ENCODE data around the gene FAM221A.

FAM221A gene

DNA sequence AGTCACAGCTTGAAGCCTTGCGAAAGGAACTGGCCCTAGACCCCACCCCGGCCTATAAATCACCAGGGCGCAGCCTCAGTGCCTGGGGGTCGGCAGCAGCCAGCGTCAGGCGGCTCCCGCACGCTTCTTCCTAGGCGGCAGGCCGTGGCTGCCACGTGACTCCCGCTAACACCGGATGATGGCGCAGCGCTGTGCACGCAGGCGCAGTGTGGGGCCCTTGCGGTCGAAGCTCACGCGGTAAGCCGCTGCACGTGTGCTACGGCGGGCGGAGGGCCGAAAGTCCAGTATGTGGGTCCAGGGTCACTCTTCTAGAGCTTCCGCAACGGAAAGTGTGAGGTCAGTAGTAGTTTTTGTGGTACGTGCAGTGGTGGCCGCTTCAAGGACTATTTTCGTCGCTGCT lies 30.0 kb downstream of the FAM221A start, which contains the start of gene STK31:
Gene STK31, plus strand, starts transcription at position 220 of the 400 bp plus-strand sequence. Its CDS starts 67 bp downstream, at position 287.
- TF ChIP-seq ZFP3 (CRISPR knock-in tag; IDR thresholded peaks at IDR 0.05) = no peak
- no peak for TF ChIP-seq ZC3H10 (CRISPR knock-in tag; IDR thresholded peaks at IDR 0.05)
- TF ChIP-seq BACH2 (CRISPR knock-in tag; IDR thresholded peaks at IDR 0.05; ENCODE audit: borderline replicate concordance) = no peak
- no peak for TF ChIP-seq OSR1 (CRISPR knock-in tag; IDR thresholded peaks at IDR 0.05)
- no peak for TF ChIP-seq ZNF70 (CRISPR knock-in tag; IDR thresholded peaks at IDR 0.05)
- TF ChIP-seq ARNTL (CRISPR knock-in tag; IDR thresholded peaks at IDR 0.05; ENCODE audit: borderline replicate concordance, low read depth) = no peak
- no peak for TF ChIP-seq ISL1 (CRISPR knock-in tag; IDR thresholded peaks at IDR 0.05)
- TF ChIP-seq, protein P1, sequence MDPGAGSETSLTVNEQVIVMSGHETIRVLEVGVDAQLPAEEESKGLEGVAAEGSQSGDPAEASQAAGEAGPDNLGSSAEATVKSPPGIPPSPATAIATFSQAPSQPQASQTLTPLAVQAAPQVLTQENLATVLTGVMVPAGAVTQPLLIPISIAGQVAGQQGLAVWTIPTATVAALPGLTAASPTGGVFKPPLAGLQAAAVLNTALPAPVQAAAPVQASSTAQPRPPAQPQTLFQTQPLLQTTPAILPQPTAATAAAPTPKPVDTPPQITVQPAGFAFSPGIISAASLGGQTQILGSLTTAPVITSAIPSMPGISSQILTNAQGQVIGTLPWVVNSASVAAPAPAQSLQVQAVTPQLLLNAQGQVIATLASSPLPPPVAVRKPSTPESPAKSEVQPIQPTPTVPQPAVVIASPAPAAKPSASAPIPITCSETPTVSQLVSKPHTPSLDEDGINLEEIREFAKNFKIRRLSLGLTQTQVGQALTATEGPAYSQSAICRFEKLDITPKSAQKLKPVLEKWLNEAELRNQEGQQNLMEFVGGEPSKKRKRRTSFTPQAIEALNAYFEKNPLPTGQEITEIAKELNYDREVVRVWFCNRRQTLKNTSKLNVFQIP (CRISPR knock-in tag; IDR thresholded peaks at IDR 0.05; ENCODE audit: borderline replicate concordance, low read depth) = no peak
- TF ChIP-seq, protein P2, sequence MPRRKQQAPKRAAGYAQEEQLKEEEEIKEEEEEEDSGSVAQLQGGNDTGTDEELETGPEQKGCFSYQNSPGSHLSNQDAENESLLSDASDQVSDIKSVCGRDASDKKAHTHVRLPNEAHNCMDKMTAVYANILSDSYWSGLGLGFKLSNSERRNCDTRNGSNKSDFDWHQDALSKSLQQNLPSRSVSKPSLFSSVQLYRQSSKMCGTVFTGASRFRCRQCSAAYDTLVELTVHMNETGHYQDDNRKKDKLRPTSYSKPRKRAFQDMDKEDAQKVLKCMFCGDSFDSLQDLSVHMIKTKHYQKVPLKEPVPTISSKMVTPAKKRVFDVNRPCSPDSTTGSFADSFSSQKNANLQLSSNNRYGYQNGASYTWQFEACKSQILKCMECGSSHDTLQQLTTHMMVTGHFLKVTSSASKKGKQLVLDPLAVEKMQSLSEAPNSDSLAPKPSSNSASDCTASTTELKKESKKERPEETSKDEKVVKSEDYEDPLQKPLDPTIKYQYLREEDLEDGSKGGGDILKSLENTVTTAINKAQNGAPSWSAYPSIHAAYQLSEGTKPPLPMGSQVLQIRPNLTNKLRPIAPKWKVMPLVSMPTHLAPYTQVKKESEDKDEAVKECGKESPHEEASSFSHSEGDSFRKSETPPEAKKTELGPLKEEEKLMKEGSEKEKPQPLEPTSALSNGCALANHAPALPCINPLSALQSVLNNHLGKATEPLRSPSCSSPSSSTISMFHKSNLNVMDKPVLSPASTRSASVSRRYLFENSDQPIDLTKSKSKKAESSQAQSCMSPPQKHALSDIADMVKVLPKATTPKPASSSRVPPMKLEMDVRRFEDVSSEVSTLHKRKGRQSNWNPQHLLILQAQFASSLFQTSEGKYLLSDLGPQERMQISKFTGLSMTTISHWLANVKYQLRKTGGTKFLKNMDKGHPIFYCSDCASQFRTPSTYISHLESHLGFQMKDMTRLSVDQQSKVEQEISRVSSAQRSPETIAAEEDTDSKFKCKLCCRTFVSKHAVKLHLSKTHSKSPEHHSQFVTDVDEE (CRISPR knock-in tag; IDR thresholded peaks at IDR 0.05) = no peak
- no peak for TF ChIP-seq ZNF565 (CRISPR knock-in tag; conservative IDR thresholded peaks at IDR 0.05; ENCODE audit: low read depth)
- no peak for TF ChIP-seq GLIS3 (CRISPR knock-in tag; IDR thresholded peaks at IDR 0.05)
- TF ChIP-seq RARB (CRISPR knock-in tag; IDR thresholded peaks at IDR 0.05) = no peak
- TF ChIP-seq, protein P3, sequence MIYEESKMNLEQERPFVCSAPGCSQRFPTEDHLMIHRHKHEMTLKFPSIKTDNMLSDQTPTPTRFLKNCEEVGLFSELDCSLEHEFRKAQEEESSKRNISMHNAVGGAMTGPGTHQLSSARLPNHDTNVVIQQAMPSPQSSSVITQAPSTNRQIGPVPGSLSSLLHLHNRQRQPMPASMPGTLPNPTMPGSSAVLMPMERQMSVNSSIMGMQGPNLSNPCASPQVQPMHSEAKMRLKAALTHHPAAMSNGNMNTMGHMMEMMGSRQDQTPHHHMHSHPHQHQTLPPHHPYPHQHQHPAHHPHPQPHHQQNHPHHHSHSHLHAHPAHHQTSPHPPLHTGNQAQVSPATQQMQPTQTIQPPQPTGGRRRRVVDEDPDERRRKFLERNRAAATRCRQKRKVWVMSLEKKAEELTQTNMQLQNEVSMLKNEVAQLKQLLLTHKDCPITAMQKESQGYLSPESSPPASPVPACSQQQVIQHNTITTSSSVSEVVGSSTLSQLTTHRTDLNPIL (CRISPR knock-in tag; IDR thresholded peaks at IDR 0.05; ENCODE audit: low read depth) = no peak
- no peak for TF ChIP-seq ZFP30 (CRISPR knock-in tag; IDR thresholded peaks at IDR 0.05)
- TF ChIP-seq ZNF8 (CRISPR knock-in tag; IDR thresholded peaks at IDR 0.05) = no peak
- ATAC-seq = no peak

DNA sequence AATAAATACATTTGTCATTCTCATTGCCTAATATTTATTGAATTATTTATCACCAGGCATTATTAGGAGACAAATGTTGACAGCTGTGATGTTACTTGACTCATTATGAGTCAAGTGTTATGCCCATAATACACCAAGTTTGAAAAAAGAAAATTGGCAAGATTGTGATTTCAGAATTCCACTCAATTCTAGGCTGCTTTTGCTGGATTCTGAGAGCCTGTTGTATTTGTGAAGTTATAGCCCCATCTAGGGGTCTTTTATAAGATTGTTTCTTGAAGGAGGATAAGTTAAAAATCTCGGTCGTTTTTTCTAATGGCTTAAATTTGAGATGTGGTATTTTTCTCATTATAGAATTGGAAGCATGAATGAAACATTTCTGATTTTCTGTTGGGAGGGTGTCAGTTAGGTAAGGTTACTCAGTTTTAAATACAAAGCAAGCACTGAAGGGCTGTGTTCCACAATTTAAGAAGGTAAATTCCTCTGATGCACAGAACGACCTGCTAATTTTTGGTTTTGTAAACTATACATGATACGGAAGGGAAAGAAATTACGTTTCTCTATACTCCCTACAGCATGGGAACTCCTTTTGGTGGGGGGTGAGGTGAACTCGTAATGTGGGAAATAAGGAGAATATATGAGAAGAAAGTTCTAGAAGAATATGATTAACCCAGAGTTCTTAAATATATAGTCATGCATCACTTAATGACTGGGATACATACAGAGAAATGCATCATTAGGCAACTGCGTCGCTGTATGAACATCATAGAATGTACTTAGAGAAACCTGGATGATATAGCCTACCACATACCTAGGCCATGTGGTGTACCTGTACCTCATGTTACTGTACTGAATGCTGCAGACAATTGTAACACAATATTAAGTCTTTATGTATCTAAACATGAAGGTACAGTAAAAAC lies 32.6 kb downstream of the FAM221A start:
- no peak for TF ChIP-seq ZNF565 (CRISPR knock-in tag; conservative IDR thresholded peaks at IDR 0.05; ENCODE audit: low read depth)
- TF ChIP-seq ZFP3 (CRISPR knock-in tag; IDR thresholded peaks at IDR 0.05) = no peak
- no peak for TF ChIP-seq ARNTL (CRISPR knock-in tag; IDR thresholded peaks at IDR 0.05; ENCODE audit: borderline replicate concordance, low read depth)
- TF ChIP-seq ISL1 (CRISPR knock-in tag; IDR thresholded peaks at IDR 0.05) = no peak
- peak; percentile 77 for ATAC-seq

DNA sequence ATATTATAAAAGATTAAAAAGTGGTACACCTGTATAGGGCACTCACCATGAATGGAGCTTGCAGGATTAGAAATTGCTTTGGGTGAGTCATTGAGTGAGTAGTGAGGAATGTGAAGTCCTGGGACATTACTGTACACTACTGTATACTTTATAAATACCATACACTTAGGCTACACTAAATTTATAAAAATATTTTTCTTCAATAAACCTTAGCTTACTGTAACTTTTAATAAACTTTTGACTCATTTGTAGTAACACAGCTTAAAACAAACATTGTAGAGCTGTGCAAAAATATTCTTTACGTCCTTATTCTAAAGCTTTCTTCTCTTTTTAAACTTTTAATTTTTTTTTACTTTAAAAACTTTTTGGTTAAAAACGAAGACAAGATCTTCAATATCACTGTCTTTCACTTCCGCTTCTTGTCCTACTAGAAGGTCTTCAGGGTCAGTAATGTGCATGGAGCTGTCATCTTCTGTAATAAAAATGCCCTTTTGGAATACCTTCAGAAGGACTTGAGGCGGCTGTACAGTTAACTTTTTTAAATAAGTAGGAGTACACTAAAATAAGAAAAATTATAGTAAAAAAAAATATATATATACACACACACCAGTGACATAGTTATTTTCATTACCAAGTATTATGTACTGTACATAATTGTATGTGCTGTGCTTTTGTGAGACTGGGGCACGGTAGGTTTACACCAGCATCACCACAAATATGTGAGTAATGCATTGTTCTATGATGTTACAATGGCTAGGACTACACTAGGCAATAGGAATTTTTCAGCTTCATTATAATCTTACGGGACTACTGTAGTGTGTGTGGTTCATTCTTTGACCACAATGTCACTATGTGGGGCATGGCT lies 33.5 kb downstream of the FAM221A start:
- peak; percentile 95 for ATAC-seq
- TF ChIP-seq TOX (CRISPR knock-in tag; IDR thresholded peaks at IDR 0.05; ENCODE audit: borderline replicate concordance) = no peak
- TF ChIP-seq, protein P3 (CRISPR knock-in tag; IDR thresholded peaks at IDR 0.05; ENCODE audit: low read depth) = no peak
- no peak for TF ChIP-seq SNAI2 (CRISPR knock-in tag; IDR thresholded peaks at IDR 0.05)
- TF ChIP-seq ZFP3 (CRISPR knock-in tag; IDR thresholded peaks at IDR 0.05) = no peak
- TF ChIP-seq ZFP30 (CRISPR knock-in tag; IDR thresholded peaks at IDR 0.05) = no peak
- TF ChIP-seq CSDC2 (CRISPR knock-in tag; IDR thresholded peaks at IDR 0.05) = no peak
- TF ChIP-seq RARB (CRISPR knock-in tag; IDR thresholded peaks at IDR 0.05) = no peak
- no peak for TF ChIP-seq ZNF70 (CRISPR knock-in tag; IDR thresholded peaks at IDR 0.05)
- no peak for TF ChIP-seq ZNF565 (CRISPR knock-in tag; conservative IDR thresholded peaks at IDR 0.05; ENCODE audit: low read depth)
- TF ChIP-seq, protein P2 (CRISPR knock-in tag; IDR thresholded peaks at IDR 0.05) = no peak
- no peak for TF ChIP-seq GLIS3 (CRISPR knock-in tag; IDR thresholded peaks at IDR 0.05)
- TF ChIP-seq BACH2 (CRISPR knock-in tag; IDR thresholded peaks at IDR 0.05; ENCODE audit: borderline replicate concordance) = no peak
- TF ChIP-seq, protein P1 (CRISPR knock-in tag; IDR thresholded peaks at IDR 0.05; ENCODE audit: borderline replicate concordance, low read depth) = no peak
- no peak for TF ChIP-seq TCF4 (CRISPR knock-in tag; IDR thresholded peaks at IDR 0.05; ENCODE audit: borderline replicate concordance)
- TF ChIP-seq ARNTL (CRISPR knock-in tag; IDR thresholded peaks at IDR 0.05; ENCODE audit: borderline replicate concordance, low read depth) = no peak
- no peak for TF ChIP-seq ESRRG (CRISPR knock-in tag; IDR thresholded peaks at IDR 0.05)

Data from SK-N-SH treated with all-trans-retinoic acid at 6 μM for 48 hours (cell line).